SU-DHL-6 (cell line): ENCODE data around the gene ITGB5.

Source experiments
- CTCF ChIP-seq: fragments of 200-600 bp; sonication (generic); IDR thresholded peaks from one replicate; pipeline ENCODE4 v1.5.1; 2017; ENCODE audit warnings: antibody characterized with exemption, mild to moderate bottlenecking, low read length, moderate library complexity; ENCODE audit not compliant: insufficient read depth, poor library complexity, severe bottlenecking
- EZH2phosphoT487 ChIP-seq: fragments of 200-600 bp; sonication (generic), shearing (Covaris generic); conservative IDR thresholded peaks from 2 replicates; pipeline ENCODE4 v1.6.1; 2018; ENCODE audit warnings: mild to moderate bottlenecking, antibody characterized with exemption, low read length, moderate library complexity, mixed read lengths

DNA sequence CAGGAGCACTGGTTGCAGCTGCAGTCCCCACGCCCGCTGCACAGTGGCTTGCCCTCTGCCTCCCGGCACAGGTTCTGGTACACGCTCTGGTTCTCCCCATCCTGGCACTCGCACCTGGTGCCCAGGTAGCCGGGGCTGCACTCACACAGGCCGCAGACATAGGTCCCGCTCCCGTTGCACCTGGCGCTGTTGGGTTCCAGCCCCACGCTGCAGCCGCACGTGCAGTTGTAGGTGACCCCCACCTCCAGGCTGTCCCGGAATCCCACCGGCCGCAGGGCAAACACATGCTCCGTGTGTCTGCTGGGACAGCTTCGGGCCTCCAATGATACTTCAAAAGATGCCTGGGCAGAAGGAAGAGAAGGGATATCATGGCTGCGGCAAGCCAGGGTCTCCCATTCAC lies 90.7 kb downstream of the ITGB5 start:
- no peak for TF ChIP-seq CTCF
- TF ChIP-seq EZH2phosphoT487: no peak
